K562 (cell line): ENCODE data around the gene MAGI2. TPM values are rescaled to one million over a fixed set of nuclear protein-coding genes. Genes with fewer than 3 reads are reported as not detected.

Experiments
- ARID3A ChIP-seq: IDR thresholded peaks from 2 replicates; pipeline ENCODE4 v1.6.1; 2012; ENCODE audit warnings: low read depth, low read length, improper control_type of control experiment, borderline replicate concordance
- DIDO1 ChIP-seq: fragments of 450-650 bp; IDR thresholded peaks from 2 replicates; pipeline ENCODE4 v1.6.1; 2016; ENCODE audit warnings: low read depth, missing biosample characterization, missing genetic modification characterization
- FOXO4 ChIP-seq: fragments of 450-650 bp; formaldehyde crosslinking; IDR thresholded peaks from 2 replicates; pipeline ENCODE4 v1.4.0; 2020; ENCODE audit warnings: mild to moderate bottlenecking, moderate library complexity
- FOXP4 ChIP-seq: sonication (generic); formaldehyde crosslinking; IDR thresholded peaks from 2 replicates; pipeline ENCODE4 v1.8.0; 2022; ENCODE audit warnings: mild to moderate bottlenecking, missing genetic modification reagents, borderline replicate concordance
- HDAC8 ChIP-seq: fragments of 450-650 bp; IDR thresholded peaks from 2 replicates; pipeline ENCODE4 v1.6.1; 2016; ENCODE audit warnings: mild to moderate bottlenecking, missing genetic modification characterization, moderate library complexity, missing compliant biosample characterization
- NRF1 ChIP-seq, 2 experiments: fragments of 450-650 bp; IDR thresholded peaks in 1 of 2; conservative IDR thresholded peaks in 1 of 2; 2 replicates each; pipeline ENCODE4 v1.6.1; 2014; ENCODE audit warnings: mild to moderate bottlenecking in 2 of 2
- SRF ChIP-seq, 2 experiments: fragments of 250-450, 450-650 bp in 1 of 2; sonication (Bioruptor Pico) in 1 of 2; sonication (generic) in 1 of 2; formaldehyde crosslinking; IDR thresholded peaks; 2 replicates each; pipeline versions ENCODE4 v1.5.0 to v1.5.1; 2020 to 2022; ENCODE audit warnings: mild to moderate bottlenecking in 1 of 2, missing genetic modification reagents in 1 of 2
- TAL1 ChIP-seq: fragments of 450-650 bp; IDR thresholded peaks from 2 replicates; pipeline ENCODE4 v1.6.1; 2016; ENCODE audit warnings: mild to moderate bottlenecking
- TSC22D4 ChIP-seq: fragments of 450-650 bp; IDR thresholded peaks from 2 replicates; pipeline ENCODE4 v1.6.1; 2016; ENCODE audit warnings: missing genetic modification characterization, missing biosample characterization, control low read depth
- ZNF583 ChIP-seq: fragments of 250-450 bp; sonication (Bioruptor Pico); IDR thresholded peaks from 2 replicates; pipeline ENCODE4 v1.4.0; 2020
- ZNF586 ChIP-seq: fragments of 450-650 bp; formaldehyde crosslinking; conservative IDR thresholded peaks from 2 replicates; pipeline ENCODE4 v1.4.0; 2020; ENCODE audit warnings: mild to moderate bottlenecking, moderate library complexity
- polyA plus RNA-seq, 8 experiments: library from polyadenylated mRNA; depleted of rRNA in 4 of 8; stranded (reverse) in 5 of 8; unstranded in 3 of 8; fragments of >200 nt; fragmentation: Nextera tagmentation in 2 of 8; fragmentation: Illumina TruSeq in 1 of 8; extraction: Ambion mirVana in 2 of 8; extraction: Trizol in 1 of 8; gene quantifications; 2 replicates each; pipeline versions ENCODE4 v1.2.1 to v1.2.3, GENCODE V29; 2011 to 2014; ENCODE audit warnings: inconsistent platforms in 1 of 8, missing spikeins in 1 of 8
- total RNA-seq, 7 experiments: library from RNA; depleted of rRNA in 6 of 7; stranded (reverse); fragments of >200 nt in 6 of 7; fragmentation: Illumina TruSeq in 2 of 7; extraction: Trizol in 2 of 7; gene quantifications; 2 replicates each; pipeline versions ENCODE4 v1.2.1 to v1.2.3, GENCODE V29; 2011 to 2021; ENCODE audit warnings: low replicate concordance in 1 of 7
- TF ChIP-seq, protein P1 (sequence below), 2 experiments: fragments of 450-650 bp; conservative IDR thresholded peaks; 2 replicates each; pipeline ENCODE4 v1.6.1; 2017; ENCODE audit warnings: mild to moderate bottlenecking in 2 of 2, moderate library complexity in 2 of 2
- TF ChIP-seq, protein P2 (sequence below): sonication (generic); formaldehyde crosslinking; IDR thresholded peaks from 2 replicates; pipeline ENCODE4 v1.8.0; 2022; ENCODE audit warnings: mild to moderate bottlenecking, low read depth, missing genetic modification reagents
- TF ChIP-seq, protein P3 (sequence below): fragments of 250-450 bp; sonication (Bioruptor Pico); IDR thresholded peaks from 2 replicates; pipeline ENCODE4 v1.8.0; 2021; ENCODE audit warnings: borderline replicate concordance, mild to moderate bottlenecking, moderate library complexity; ENCODE audit not compliant: poor library complexity, severe bottlenecking
- TF ChIP-seq, protein P4 (sequence below): sonication (generic); formaldehyde crosslinking; IDR thresholded peaks from 2 replicates; pipeline ENCODE4 v1.5.0; 2020; ENCODE audit warnings: missing genetic modification reagents

Gene MAGI2
- total and polyA plus RNA-seq, 9 of the 15 experiments (the other 6 are each of a cell fraction or from before 2014, with no cell fraction given) = 0.27 to 1.4 (median 0.70) TPM

GRCh38 chr7:78018641-78019446, 1434.6 kb downstream of the MAGI2 start (continued):
- TF ChIP-seq FOXO4 (no peak), TSC22D4 (no peak), ZNF583 (CRISPR knock-in tag) (0 out of 2 replicates have a peak, but pooled peaks have one; percentile 28), SRF (CRISPR knock-in tag; IDR thresholded peaks at IDR 0.05) (no peak; a peak in 1 of 4 replicates), DIDO1 (tag) (no peak), TAL1 (no peak), FOXP4 (no peak), NRF1 (conservative IDR thresholded peaks at IDR 0.05 in 1 of 2, IDR thresholded peaks at IDR 0.05 in 1 of 2) (peak; percentile 42 to 51), ZNF586 (CRISPR knock-in tag) (no peak), HDAC8 (tag) (0 out of 2 replicates have a peak, but pooled peaks have one; percentile 49), ARID3A (0 out of 2 replicates have a peak, but pooled peaks have one; percentile 10)
- TF ChIP-seq, protein P1, sequence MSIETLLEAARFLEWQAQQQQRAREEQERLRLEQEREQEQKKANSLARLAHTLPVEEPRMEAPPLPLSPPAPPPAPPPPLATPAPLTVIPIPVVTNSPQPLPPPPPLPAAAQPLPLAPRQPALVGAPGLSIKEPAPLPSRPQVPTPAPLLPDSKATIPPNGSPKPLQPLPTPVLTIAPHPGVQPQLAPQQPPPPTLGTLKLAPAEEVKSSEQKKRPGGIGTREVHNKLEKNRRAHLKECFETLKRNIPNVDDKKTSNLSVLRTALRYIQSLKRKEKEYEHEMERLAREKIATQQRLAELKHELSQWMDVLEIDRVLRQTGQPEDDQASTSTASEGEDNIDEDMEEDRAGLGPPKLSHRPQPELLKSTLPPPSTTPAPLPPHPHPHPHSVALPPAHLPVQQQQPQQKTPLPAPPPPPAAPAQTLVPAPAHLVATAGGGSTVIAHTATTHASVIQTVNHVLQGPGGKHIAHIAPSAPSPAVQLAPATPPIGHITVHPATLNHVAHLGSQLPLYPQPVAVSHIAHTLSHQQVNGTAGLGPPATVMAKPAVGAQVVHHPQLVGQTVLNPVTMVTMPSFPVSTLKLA (conservative IDR thresholded peaks at IDR 0.05) = peak; percentile 25 to 37; a peak in 3 of 4 replicates
- TF ChIP-seq, protein P2, sequence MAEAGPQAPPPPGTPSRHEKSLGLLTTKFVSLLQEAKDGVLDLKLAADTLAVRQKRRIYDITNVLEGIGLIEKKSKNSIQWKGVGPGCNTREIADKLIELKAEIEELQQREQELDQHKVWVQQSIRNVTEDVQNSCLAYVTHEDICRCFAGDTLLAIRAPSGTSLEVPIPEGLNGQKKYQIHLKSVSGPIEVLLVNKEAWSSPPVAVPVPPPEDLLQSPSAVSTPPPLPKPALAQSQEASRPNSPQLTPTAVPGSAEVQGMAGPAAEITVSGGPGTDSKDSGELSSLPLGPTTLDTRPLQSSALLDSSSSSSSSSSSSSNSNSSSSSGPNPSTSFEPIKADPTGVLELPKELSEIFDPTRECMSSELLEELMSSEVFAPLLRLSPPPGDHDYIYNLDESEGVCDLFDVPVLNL (CRISPR knock-in tag) = no peak
- TF ChIP-seq, protein P3, sequence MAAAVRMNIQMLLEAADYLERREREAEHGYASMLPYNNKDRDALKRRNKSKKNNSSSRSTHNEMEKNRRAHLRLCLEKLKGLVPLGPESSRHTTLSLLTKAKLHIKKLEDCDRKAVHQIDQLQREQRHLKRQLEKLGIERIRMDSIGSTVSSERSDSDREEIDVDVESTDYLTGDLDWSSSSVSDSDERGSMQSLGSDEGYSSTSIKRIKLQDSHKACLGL (CRISPR knock-in tag) = no peak
- TF ChIP-seq, protein P4, sequence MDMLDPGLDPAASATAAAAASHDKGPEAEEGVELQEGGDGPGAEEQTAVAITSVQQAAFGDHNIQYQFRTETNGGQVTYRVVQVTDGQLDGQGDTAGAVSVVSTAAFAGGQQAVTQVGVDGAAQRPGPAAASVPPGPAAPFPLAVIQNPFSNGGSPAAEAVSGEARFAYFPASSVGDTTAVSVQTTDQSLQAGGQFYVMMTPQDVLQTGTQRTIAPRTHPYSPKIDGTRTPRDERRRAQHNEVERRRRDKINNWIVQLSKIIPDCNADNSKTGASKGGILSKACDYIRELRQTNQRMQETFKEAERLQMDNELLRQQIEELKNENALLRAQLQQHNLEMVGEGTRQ (CRISPR knock-in tag) = 0 out of 2 replicates have a peak, but pooled peaks have one; percentile 5
